Left forelimb (tissue), 1 donor: ENCODE results near the gene FRS2.
A peak's percentile ranks its signal among the peaks of the same experiment; 100 is the strongest.

Source experiments
- DNase-seq: peaks from one replicate; pipeline ENCODE4 v3.0.0-alpha.2; 2018; ENCODE audit warnings: low spot score

The FRS2 gene

GRCh38 chr12:69533844-69534243, 63.7 kb downstream of the FRS2 start:
- no peak for DNase-seq

DNA sequence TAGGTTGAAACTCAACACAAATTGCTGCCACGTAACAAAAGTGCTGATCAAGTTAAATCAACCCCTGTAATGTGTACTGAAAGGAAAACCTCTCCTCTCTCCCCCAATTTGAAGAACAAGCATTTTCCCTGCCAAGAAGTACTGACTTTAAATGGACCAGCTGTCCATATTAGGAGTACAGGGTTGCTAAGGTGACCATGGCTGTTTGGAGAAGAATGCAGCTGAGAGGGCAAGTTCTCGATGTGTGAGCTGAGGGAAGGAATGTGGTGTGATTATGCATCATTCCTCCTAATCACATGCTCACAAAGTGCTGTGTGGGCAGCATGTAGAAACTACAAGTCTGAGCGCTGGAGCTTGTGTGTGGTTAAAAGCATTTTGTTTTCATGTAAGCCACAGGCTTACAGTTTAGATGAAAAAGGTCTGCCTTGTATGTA, 64.2 kb downstream of the FRS2 start:
- peak; percentile 65 for DNase-seq

- no peak for DNase-seq
Measured at GRCh38 chr12:69540987-69541386, 70.8 kb downstream of the FRS2 start.

DNA sequence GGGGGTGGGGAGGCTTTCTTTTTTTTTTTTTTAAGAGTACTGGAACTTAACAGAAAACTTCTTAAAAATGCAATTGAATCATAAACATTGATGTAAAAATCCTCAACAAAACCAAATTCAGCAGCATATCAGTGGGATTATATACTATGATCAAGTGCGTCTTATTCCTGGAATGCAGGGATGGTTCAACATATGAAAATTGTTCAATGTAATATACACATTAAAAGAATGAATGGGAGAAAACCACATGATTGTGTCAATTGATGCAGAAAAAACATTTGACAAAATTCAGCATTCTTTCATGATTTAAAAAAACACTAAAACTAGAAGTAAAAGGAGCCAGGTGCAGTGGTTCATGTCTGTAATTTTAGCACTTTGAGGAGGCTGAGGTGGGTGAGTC, 73.9 kb downstream of the FRS2 start:
- no peak for DNase-seq

DNA sequence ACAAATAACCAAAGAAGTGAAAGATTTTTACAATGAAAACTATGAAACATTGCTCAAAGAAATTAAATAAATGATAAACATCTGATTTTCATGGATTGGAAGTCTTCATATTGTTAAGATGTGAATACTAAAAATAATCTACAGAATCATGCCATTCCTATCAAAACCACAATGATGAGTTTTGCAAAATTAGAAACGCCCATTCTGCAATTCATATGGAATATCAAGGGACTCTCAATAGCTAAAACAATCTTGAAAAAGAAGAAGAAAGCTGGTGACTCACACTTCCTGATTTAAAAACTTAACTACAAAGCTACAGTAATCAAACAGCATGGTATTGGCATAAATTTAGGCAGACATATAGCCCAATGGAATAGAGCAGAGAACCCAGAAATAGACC, 74.9 kb downstream of the FRS2 start:
- no peak for DNase-seq

DNA sequence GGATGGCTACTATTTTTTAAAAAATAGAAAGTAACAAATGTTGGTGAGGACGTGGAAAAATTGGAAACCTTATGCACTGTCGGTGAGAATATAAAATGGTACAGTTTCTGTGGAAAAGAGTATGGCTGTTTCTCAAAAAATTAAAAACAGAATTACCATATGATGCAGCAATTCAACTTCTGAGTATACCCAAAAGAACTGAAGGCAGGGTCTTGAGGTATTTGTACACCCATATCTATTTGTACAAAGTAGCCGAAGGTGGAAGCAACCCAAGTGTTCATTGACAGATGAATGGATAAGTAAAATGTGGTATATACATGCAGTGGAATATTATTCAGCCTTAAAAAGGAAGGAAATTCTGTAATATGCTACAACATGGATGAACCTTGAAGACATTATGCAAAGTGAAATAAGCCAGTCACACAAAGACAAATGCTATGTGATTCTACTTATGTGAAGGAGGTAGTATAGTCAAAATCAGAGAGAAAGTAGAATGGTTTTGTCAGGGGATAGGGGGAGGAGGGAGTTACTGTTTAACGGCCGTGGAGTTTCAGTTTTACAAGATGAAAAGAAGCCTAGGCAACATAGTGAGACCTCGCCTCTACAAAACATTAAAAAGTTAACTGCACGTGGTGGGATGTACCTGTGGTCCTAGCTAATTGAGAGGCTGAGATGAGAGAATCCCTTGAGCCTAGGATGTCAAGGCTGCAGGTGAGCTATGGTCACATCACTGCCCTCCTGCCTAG, 76.7 kb downstream of the FRS2 start:
- DNase-seq = no peak

DNA sequence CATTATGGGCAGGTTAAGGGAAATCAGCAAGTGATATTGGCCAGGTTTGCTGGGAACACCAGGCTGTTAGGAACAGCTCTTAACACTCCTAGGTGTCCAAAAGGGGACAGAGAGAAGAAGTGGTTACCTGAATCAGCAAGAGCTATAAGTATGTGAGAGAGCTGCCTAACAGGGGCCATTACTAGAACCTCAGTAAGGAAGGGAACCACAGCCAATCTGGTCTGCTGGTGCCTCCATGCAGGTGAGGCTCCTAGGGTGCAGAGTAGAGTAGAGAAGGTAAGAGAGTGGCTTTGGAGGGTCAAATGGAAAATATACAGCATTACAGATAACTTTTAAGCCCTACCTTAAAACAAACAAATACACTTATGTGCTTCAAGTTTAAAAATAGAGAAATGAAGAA, 78.5 kb downstream of the FRS2 start:
- no peak for DNase-seq

- DNase-seq = no peak
Measured at GRCh38 chr12:69550569-69551350, 80.6 kb downstream of the FRS2 start.

DNA sequence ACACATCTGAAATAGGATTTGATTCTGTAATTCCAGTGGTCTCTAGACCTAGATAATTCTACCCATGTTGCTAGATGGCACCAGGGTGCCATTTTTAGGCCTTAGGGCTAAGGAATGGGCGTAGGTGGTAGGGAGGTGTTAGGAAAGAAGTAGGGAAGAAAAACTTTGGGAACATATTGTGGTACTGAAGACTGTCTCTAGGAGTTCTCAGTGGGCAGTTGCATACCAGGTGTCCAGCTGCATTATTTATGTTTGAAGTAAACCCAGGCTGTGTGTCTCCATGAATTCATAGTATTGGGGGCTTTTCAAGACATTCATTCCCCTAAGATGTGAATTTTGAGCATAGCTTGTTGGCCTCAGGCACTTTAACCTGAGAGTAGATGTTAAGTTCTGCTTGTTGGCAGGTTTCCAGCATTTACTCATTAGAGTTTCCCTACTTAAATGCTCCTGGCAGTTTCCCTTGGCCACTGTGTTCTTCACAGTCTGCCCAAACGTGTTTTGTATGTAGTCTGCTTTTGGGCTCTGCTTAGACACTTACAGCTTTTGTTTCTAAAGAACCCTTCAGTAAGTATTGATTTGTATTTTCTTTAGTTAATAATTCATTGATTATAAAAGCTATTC, 83.5 kb downstream of the FRS2 start:
- DNase-seq = no peak

DNA sequence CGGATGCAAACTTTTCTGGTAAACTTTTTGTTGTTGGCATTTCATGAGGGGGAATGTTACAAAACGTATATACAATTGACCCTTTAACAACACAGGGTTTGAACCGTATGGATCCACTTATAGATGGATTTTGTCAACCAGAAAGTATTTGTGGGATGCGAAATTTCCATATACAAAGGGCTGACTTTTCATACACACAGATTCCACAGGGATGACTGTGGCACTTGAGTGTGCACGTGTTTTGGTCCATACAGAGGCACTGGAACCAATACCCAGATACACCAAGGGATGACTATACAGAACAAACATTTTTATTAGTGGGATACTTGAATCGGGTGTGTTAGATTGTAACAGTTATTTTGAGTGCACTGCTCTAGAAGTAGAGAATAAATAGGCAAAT, 85.3 kb downstream of the FRS2 start:
- no peak for DNase-seq

DNA sequence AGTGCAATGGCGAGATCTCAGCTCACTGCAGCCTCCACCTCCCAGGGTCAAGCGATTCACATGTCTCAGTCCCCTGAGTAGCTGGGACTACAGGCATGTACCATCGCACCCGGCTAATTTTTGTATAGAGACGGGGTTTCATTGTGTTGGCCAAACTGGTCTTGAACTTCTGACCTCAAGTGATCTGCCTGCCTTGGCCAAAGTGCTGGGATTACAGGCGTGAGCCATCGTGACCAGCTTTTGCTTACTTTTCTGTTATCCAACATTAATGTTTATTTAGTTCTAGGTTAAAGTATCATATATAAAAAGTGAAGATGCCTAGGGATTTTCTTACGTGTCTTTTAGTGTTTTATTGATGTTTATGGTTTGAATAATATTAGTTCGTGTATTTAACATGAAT, 86.2 kb downstream of the FRS2 start:
- no peak for DNase-seq

GRCh38 chr12:69563166-69563762, 93.1 kb downstream of the FRS2 start:
- no peak for DNase-seq

DNA sequence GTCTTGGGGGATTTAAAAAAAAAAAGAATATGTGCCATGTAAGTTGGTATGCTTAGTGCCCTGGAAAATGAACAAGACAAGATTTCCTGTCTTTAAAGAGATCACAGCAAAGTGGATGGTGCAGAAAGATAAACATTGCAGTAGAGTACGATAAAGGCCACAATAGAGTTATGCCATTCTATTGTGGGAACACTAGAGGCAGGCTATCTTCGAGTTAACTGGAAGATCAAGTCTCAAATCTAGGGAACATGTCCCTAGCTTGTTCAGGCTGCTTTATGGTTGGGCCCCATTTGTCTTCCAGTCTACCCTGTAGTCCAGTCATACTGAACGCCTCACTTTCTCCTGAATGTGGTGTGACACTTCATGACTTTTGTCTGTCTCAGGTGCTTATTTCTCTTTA, 96.4 kb downstream of the FRS2 start:
- DNase-seq = no peak

DNA sequence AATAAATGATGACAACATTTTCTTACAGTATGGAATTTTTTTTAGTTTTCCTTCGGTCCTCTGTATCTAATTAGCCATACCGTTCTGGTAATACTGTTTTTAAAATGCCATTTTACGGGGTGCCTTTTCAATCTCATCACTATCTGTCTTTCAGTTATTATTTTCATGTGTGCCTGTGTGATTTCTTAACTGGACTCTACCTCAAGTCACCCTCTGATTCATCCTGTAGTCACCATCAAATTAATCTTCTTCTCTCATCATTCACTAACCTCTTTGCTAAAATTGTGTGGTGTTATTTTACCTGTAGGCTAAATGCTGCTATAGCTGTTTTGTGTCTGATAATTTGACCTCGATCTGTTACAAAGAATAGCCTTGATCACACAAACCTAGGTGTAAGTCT, 99.0 kb downstream of the FRS2 start:
- no peak for DNase-seq

DNA sequence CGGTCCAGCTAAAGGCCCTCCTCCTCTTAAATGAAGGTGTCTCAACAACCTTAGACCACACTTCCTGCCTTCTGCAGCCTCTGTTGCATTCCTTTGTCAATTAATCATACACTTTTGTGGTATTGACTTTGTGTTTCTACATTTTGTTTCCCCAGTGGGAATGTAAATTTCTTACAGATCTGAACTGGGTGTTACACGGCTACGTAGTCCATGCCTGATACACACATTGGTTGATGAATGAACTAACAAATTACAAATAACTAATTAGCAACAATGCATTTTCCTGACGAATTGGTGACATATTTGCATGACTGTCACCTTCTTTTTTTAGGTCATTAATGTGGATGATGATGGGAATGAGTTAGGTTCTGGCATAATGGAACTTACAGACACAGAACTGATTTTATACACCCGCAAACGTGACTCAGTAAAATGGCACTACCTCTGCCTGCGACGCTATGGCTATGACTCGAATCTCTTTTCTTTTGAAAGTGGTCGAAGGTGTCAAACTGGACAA, 99.9 kb downstream of the FRS2 start:
- no peak for DNase-seq

GRCh38 chr12:69570545-69571399, 100.6 kb downstream of the FRS2 start:
- no peak for DNase-seq

DNA sequence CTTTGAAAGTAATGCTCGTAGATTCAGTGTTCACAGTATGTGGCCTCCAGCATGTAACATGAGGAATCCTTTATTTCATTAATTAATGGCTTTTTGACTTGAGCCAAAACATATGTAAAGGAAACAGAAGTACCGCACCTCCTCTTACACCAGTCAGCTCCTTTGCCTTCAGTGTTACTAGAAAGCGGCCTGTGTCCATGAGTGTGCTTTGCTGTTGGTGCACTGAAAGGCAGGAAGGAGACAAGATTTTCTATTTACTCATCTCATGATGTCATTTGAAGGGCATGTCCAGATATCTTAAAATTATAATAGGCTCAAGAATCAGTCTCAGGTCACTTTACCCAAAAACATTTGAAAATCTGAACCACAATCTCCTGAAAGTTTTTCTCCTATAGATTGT, 105.2 kb downstream of the FRS2 start:
- DNase-seq = no peak

DNA sequence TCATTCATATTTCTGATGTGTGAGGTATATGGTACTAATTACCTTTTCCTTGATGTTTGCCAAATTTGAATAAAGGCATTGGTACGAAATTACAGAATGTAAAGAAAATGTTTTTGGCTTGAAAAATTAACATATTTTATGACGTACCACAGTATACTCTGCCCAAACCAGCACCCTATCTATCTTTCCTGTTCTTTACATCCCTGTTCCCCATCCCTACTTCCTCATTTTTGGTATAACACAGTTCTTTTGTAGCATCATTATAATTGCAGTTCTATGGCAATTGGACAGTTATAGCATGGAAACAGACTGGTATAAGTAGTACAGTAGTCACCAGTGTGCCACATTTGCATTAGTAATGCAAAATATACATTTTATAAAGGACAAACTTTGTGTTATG, 108.1 kb downstream of the FRS2 start:
- no peak for DNase-seq

DNA sequence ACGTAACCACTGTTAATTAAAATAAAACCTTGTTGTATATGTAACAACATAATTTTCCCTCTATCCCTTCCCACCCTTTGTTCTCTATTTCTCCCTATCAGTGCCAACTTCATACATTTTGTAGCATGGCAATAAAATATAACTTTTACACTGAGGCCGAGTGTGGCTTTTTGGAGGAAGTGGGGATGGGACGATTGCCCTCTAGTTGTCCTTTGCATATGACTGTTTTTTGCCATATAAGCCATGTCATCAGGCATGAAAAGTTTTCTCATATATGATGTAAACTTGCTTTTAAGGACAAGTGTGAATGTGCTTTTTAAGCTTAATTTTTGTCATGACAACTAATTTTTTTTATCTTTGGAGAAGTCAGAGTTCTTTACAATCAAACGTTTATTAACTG, 108.8 kb downstream of the FRS2 start:
- DNase-seq = no peak

DNA sequence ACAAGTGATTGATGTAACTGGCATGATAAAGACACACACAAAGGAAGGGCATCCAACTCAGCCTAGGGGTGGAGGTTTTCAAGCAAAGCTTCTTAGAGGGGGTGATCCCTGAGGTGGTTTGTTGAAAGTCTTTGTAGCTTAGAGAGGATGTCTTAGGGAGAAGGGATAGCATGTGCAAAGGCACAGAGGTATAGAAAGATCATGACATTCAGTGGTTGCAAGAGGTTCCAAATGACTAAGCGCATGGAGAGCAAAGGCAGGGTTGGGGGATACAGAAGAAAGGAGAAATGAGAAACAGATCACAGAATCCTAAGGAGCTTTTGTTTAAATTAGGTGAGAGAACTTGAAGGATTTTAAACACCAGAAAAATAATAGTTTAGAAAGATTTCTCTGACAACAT, 109.9 kb downstream of the FRS2 start:
- DNase-seq = no peak

GRCh38 chr12:69583203-69583602, 113.0 kb downstream of the FRS2 start:
- DNase-seq = no peak
